Lung (tissue), 10 donors: Measurements from ENCODE around the gene GRAPL. TPM values are rescaled to one million over a fixed set of nuclear protein-coding genes. Genes with fewer than 3 reads are reported as not detected.
A peak's percentile ranks its signal among the peaks of the same experiment; 100 is the strongest.
"Not testable (repeated sequence)": the region's sequence is repeated elsewhere in the genome, so short reads cannot be mapped to it uniquely, and the experiment has no call there.

Experiments
- ATAC-seq: fragments of 200-7000 bp; cut with Tn5 transposase; one replicate; pipeline ENCODE4 v1.9.1; 2020; ENCODE audit warnings: moderate number of reproducible peaks; ENCODE audit not compliant: insufficient read depth, low FRiP score
- DNase-seq, 3 donors: peaks; one replicate each; pipeline ENCODE4 v3.0.0-alpha.2; 2013 to 2017
- H3K27ac ChIP-seq, 2 donors: one replicate each; pipeline ENCODE4 v1.5.1; 2013; ENCODE audit warnings: mild to moderate bottlenecking in 2 of 2, moderate library complexity in 2 of 2, control low read depth in 1 of 2, inconsistent platforms in 1 of 2, low read depth in 1 of 2, low read length in 1 of 2
- H3K27me3 ChIP-seq, 3 donors: one replicate each; pipeline ENCODE4 v1.5.1; 2013; ENCODE audit warnings: low read length in 2 of 3; ENCODE audit not compliant: control insufficient read depth in 3 of 3, insufficient read depth in 3 of 3
- H3K36me3 ChIP-seq, 4 donors: one replicate each; pipeline ENCODE4 v1.5.1; 2013; ENCODE audit warnings: low read length in 4 of 4, mild to moderate bottlenecking in 1 of 4, moderate library complexity in 1 of 4; ENCODE audit not compliant: control insufficient read depth in 4 of 4, insufficient read depth in 4 of 4
- H3K4me1 ChIP-seq, 5 donors: one replicate each; pipeline ENCODE4 v1.5.1; 2013; ENCODE audit warnings: low read length in 5 of 5, mild to moderate bottlenecking in 2 of 5, moderate library complexity in 1 of 5; ENCODE audit not compliant: control insufficient read depth in 5 of 5, insufficient read depth in 5 of 5
- H3K4me3 ChIP-seq: one replicate; pipeline ENCODE4 v1.5.1; 2013; ENCODE audit warnings: mild to moderate bottlenecking, control low read depth, moderate library complexity
- H3K9ac ChIP-seq, 2 donors: one replicate each; pipeline ENCODE4 v1.5.1; 2013; ENCODE audit warnings: low read length in 2 of 2, control low read depth in 1 of 2; ENCODE audit not compliant: insufficient read depth in 1 of 2
- H3K9me3 ChIP-seq, 4 donors: one replicate each; pipeline ENCODE4 v1.5.1; 2013; ENCODE audit warnings: low read length in 3 of 4, mild to moderate bottlenecking in 1 of 4, moderate library complexity in 1 of 4; ENCODE audit not compliant: control insufficient read depth in 4 of 4, insufficient read depth in 3 of 4
- WGBS, 2 donors: extraction: QIAGEN DNeasy Blood & Tissue Kit; methylation state at CpG; one replicate each; pipeline ENCODE4 v1.1.7; 2013; 5-methylcytosine and 5-hydroxymethylcytosine counted together
- polyA plus RNA-seq, 2 donors: library from polyadenylated mRNA; stranded (reverse); fragments of 200-250 nt; gene quantifications; one replicate each; pipeline ENCODE4 v1.2.1, GENCODE V29; 2013
- total RNA-seq, 2 donors: library from RNA; depleted of rRNA in 1 of 2; stranded (reverse); fragments of >200 nt in 1 of 2; gene quantifications; one replicate each; pipeline ENCODE4 v1.2.1, GENCODE V29; 2014 to 2021
- donor health status: Bipolar disorder and iron deficiency.
- donor health status: healthy.
- donor health status: DM: yes; HTN: yes; CAD: no.

The GRAPL gene
- total and polyA plus RNA-seq, 4 donors, result 3.9 to 8.1 (median 5.2) TPM

- WGBS, 2 donors, result no CpG with 5 or more reads among the region's 13 CpGs
These were observed 34.1 kb downstream of the GRAPL start for GRCh38 chr17:19161308-19162107.

GRCh38 chr17:19162384-19163216 lies 35.2 kb downstream of the GRAPL start:
- not testable (repeated sequence) for H3K9ac ChIP-seq, H3K27me3 ChIP-seq, H3K36me3 ChIP-seq, H3K4me3 ChIP-seq, H3K4me1 ChIP-seq, DNase-seq, H3K9me3 ChIP-seq, H3K27ac ChIP-seq
- peak; percentile 82 for ATAC-seq
- no CpG with 5 or more reads among the region's 71 CpGs for WGBS, 2 donors

More at GRCh38 chr17:19161308-19162107, 34.1 kb downstream of the GRAPL start:
- H3K4me1 ChIP-seq, H3K27me3 ChIP-seq, H3K4me3 ChIP-seq, H3K27ac ChIP-seq, DNase-seq, H3K36me3 ChIP-seq, H3K9me3 ChIP-seq, ATAC-seq, H3K9ac ChIP-seq: not testable (repeated sequence)

- not testable (repeated sequence) for H3K27me3 ChIP-seq, DNase-seq, H3K36me3 ChIP-seq, H3K9me3 ChIP-seq, H3K9ac ChIP-seq, H3K4me1 ChIP-seq, H3K27ac ChIP-seq, H3K4me3 ChIP-seq, ATAC-seq
- WGBS, 2 donors, result no CpG with 5 or more reads among the region's 3 CpGs
These were observed 47.0 kb downstream of the GRAPL start for GRCh38 chr17:19174422-19174821.

GRCh38 chr17:19175410-19175809 lies 48.0 kb downstream of the GRAPL start:
- not testable (repeated sequence) for H3K27me3 ChIP-seq, H3K27ac ChIP-seq, H3K4me1 ChIP-seq, H3K36me3 ChIP-seq, H3K9ac ChIP-seq, H3K9me3 ChIP-seq, H3K4me3 ChIP-seq, DNase-seq
- no CpG with 5 or more reads among the region's 20 CpGs for WGBS, 2 donors
- ATAC-seq, result peak; percentile 95

GRCh38 chr17:19181040-19181875 lies 53.9 kb downstream of the GRAPL start:
- ATAC-seq, result peak; percentile 96
- not testable (repeated sequence) for H3K4me1 ChIP-seq, DNase-seq, H3K9me3 ChIP-seq, H3K27ac ChIP-seq, H3K9ac ChIP-seq, H3K4me3 ChIP-seq, H3K36me3 ChIP-seq, H3K27me3 ChIP-seq
- no CpG with 5 or more reads among the region's 33 CpGs for WGBS, 2 donors

GRCh38 chr17:19187883-19188869 lies 60.8 kb downstream of the GRAPL start:
- not testable (repeated sequence) for H3K36me3 ChIP-seq, H3K4me1 ChIP-seq, H3K4me3 ChIP-seq, ATAC-seq, H3K27me3 ChIP-seq, H3K9me3 ChIP-seq, H3K9ac ChIP-seq, DNase-seq, H3K27ac ChIP-seq
- 0% methylated on average over 9 of the region's 62 CpGs for whole genome bisulfite sequencing, 2 donors
